GM23338 (cell line): ENCODE results near the gene MEF2D. TPM values are rescaled to one million over a fixed set of nuclear protein-coding genes. Genes with fewer than 3 reads are reported as not detected.

Experiments
- ATAC-seq: fragments of 200-7000 bp; cut with Tn5 transposase; 3 replicates; pipeline ENCODE4 v1.9.1; 2020
- DNase-seq: peaks from one replicate; pipeline ENCODE4 v3.0.0-alpha.2; 2015; ENCODE audit warnings: low spot score
- H2AFZ ChIP-seq: fragments of 200-600 bp; sonication (generic); 2 replicates; pipeline ENCODE4 v1.8.0; 2016; ENCODE audit warnings: antibody characterized with exemption, mild to moderate bottlenecking, moderate library complexity
- H3F3A ChIP-seq: fragments of 200-600 bp; sonication (generic); replicated peaks from 2 replicates; pipeline ENCODE4 v1.8.0; 2017; ENCODE audit warnings: antibody characterized with exemption, mixed run types, low read depth
- H3K27ac ChIP-seq: fragments of 200-600 bp; sonication (generic); 2 replicates; pipeline ENCODE4 v1.6.1; 2016; ENCODE audit warnings: low read depth
- H3K27me3 ChIP-seq: fragments of 200-600 bp; sonication (generic); 2 replicates; pipeline ENCODE4 v1.8.0; 2016; ENCODE audit warnings: mild to moderate bottlenecking, mixed run types, moderate library complexity; ENCODE audit not compliant: insufficient read depth
- H3K36me3 ChIP-seq: fragments of 200-600 bp; sonication (generic); 2 replicates; pipeline ENCODE4 v1.8.0; 2016; ENCODE audit warnings: mild to moderate bottlenecking; ENCODE audit not compliant: insufficient read depth
- H3K4me1 ChIP-seq: fragments of 200-600 bp; sonication (generic); 2 replicates; pipeline ENCODE4 v1.8.0; 2016; ENCODE audit warnings: mild to moderate bottlenecking, moderate library complexity; ENCODE audit not compliant: insufficient read depth
- H3K4me2 ChIP-seq: fragments of 200-600 bp; sonication (generic); 2 replicates; pipeline ENCODE4 v1.7.1; 2017; ENCODE audit warnings: mixed run types
- H3K4me3 ChIP-seq: fragments of 200-600 bp; sonication (generic); 2 replicates; pipeline ENCODE4 v1.6.1; 2016; ENCODE audit warnings: mixed run types
- H3K79me2 ChIP-seq: fragments of 200-600 bp; sonication (generic); replicated peaks from 2 replicates; pipeline ENCODE4 v1.8.0; 2017; ENCODE audit warnings: mild to moderate bottlenecking; ENCODE audit not compliant: insufficient read depth
- H3K9me2 ChIP-seq: fragments of 200-600 bp; sonication (generic); 2 replicates; pipeline ENCODE4 v1.8.0; 2017; ENCODE audit not compliant: insufficient read depth
- H4K20me1 ChIP-seq: fragments of 200-600 bp; sonication (generic); replicated peaks from 2 replicates; pipeline ENCODE4 v1.8.0; 2017; ENCODE audit warnings: mild to moderate bottlenecking; ENCODE audit not compliant: insufficient read depth
- H3K27ac Mint-ChIP-seq: 2 replicates; pipeline ENCODE4 v1.8.0; 2020; ENCODE audit warnings: inconsistent platforms, mild to moderate bottlenecking, moderate library complexity, mixed read lengths
- H3K27me3 Mint-ChIP-seq: 3 replicates; pipeline ENCODE4 v1.8.0; 2022; ENCODE audit warnings: low read depth, mild to moderate bottlenecking, moderate library complexity, mixed read lengths, inconsistent platforms; ENCODE audit not compliant: insufficient read depth, poor library complexity
- H3K36me3 Mint-ChIP-seq: 3 replicates; pipeline ENCODE4 v1.8.0; 2021; ENCODE audit warnings: low read depth, mild to moderate bottlenecking, inconsistent platforms, moderate library complexity, mixed read lengths
- H3K4me1 Mint-ChIP-seq: 3 replicates; pipeline ENCODE4 v1.8.0; 2020; ENCODE audit warnings: mild to moderate bottlenecking, inconsistent platforms, mixed read lengths
- H3K4me3 Mint-ChIP-seq: 3 replicates; pipeline ENCODE4 v1.8.0; 2021; ENCODE audit warnings: moderate library complexity, mild to moderate bottlenecking, inconsistent platforms, mixed read lengths
- H3K9me3 Mint-ChIP-seq: 3 replicates; pipeline ENCODE4 v1.8.0; 2020; ENCODE audit warnings: moderate library complexity, mild to moderate bottlenecking, inconsistent platforms, mixed read lengths
- EZH2 ChIP-seq: fragments of 200-600 bp; sonication (generic); IDR thresholded peaks from one replicate; pipeline ENCODE4 v1.8.0; 2017; ENCODE audit warnings: antibody characterized with exemption, mild to moderate bottlenecking, low read depth; ENCODE audit not compliant: unreplicated experiment
- EZH2phosphoT487 ChIP-seq: fragments of 200-600 bp; sonication (generic); IDR thresholded peaks from one replicate; pipeline ENCODE4 v1.8.1; 2018; ENCODE audit warnings: antibody characterized with exemption; ENCODE audit not compliant: unreplicated experiment
- POLR2AphosphoS5 ChIP-seq: IDR thresholded peaks from 2 replicates; pipeline ENCODE4 v1.6.1; 2016; ENCODE audit warnings: antibody characterized with exemption, low read depth
- STAT1 ChIP-seq: IDR thresholded peaks from one replicate; pipeline ENCODE4 v1.6.1; 2016; ENCODE audit warnings: antibody characterized with exemption; ENCODE audit not compliant: unreplicated experiment
- ZNF331 ChIP-seq: fragments of 250-450 bp; sonication (Bioruptor Pico); IDR thresholded peaks from 2 replicates; pipeline ENCODE4 v1.5.0; 2020; ENCODE audit warnings: low read depth, mild to moderate bottlenecking, moderate library complexity
- polyA plus RNA-seq: library from polyadenylated mRNA; unstranded; fragments of >200 nt; fragmentation: Nextera tagmentation; extraction: Ambion mirVana; gene quantifications from 2 replicates; pipeline ENCODE4 v1.2.1, GENCODE V29; 2016
- total RNA-seq: library from RNA; depleted of rRNA; stranded (reverse); fragments of >200 nt; shearing (Covaris generic); gene quantifications from 2 replicates; pipeline ENCODE4 v1.2.3, GENCODE V29; 2014
- TF ChIP-seq, protein P1 (sequence below): IDR thresholded peaks from 2 replicates; pipeline ENCODE4 v1.6.1; 2016; ENCODE audit warnings: antibody characterized with exemption
- TF ChIP-seq, protein P2 (sequence below), 2 experiments: fragments of 200-600 bp in 1 of 2; sonication (generic) in 1 of 2; conservative IDR thresholded peaks; 2 replicates each; pipeline versions ENCODE4 v1.5.1 to v1.6.1; 2016 to 2017; ENCODE audit warnings: antibody characterized with exemption in 2 of 2, low read depth in 2 of 2, mild to moderate bottlenecking in 2 of 2, moderate library complexity in 1 of 2
- TF ChIP-seq, protein P3 (sequence below): fragments of 250-450 bp; sonication (Bioruptor Pico); IDR thresholded peaks from 2 replicates; pipeline ENCODE4 v1.5.0; 2020; ENCODE audit warnings: mild to moderate bottlenecking, moderate library complexity

Gene MEF2D
- total and polyA plus RNA-seq, 2 experiments from 2014 or later: 10.6 to 15.5 TPM

DNA sequence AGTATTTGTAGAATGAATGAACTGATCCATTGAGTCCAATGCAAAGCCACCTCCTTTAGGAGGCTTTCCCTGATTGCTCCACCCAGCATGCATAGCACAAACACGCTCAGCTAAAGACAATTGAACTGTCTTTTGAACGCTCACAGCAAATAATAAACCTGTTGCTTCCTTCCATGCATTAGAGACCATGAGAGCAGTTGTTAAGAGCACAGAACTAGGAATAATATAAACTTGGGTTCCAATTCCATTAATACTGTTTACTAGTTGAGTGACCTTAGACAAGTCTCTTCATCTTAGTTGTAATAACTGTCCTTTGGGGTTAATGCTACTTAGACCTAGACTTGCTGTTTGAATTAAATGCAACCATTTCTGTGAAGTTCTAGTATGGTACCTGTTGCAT lies 5.9 kb upstream of the MEF2D start:
- Mint-ChIP-seq H3K27ac (no peak overlapping the region), H3K4me1 (peaks cover 60% of the 10 kb centered on the region), H3K36me3 (no peaks in the 10 kb centered on the region), H3K4me3 (no peak overlapping the region), H3K9me3 (peaks cover 5% of the 10 kb centered on the region; the same call in 1 of the 3 replicates), H3K27me3 (peaks cover 29% of the 10 kb centered on the region)
- TF ChIP-seq EZH2 (no peak), STAT1 (no peak), ZNF331 (CRISPR knock-in tag) (no peak), EZH2phosphoT487 (no peak), POLR2AphosphoS5 (no peak)
- TF ChIP-seq, protein P1, sequence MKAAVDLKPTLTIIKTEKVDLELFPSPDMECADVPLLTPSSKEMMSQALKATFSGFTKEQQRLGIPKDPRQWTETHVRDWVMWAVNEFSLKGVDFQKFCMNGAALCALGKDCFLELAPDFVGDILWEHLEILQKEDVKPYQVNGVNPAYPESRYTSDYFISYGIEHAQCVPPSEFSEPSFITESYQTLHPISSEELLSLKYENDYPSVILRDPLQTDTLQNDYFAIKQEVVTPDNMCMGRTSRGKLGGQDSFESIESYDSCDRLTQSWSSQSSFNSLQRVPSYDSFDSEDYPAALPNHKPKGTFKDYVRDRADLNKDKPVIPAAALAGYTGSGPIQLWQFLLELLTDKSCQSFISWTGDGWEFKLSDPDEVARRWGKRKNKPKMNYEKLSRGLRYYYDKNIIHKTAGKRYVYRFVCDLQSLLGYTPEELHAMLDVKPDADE: no peak
- TF ChIP-seq, protein P2, sequence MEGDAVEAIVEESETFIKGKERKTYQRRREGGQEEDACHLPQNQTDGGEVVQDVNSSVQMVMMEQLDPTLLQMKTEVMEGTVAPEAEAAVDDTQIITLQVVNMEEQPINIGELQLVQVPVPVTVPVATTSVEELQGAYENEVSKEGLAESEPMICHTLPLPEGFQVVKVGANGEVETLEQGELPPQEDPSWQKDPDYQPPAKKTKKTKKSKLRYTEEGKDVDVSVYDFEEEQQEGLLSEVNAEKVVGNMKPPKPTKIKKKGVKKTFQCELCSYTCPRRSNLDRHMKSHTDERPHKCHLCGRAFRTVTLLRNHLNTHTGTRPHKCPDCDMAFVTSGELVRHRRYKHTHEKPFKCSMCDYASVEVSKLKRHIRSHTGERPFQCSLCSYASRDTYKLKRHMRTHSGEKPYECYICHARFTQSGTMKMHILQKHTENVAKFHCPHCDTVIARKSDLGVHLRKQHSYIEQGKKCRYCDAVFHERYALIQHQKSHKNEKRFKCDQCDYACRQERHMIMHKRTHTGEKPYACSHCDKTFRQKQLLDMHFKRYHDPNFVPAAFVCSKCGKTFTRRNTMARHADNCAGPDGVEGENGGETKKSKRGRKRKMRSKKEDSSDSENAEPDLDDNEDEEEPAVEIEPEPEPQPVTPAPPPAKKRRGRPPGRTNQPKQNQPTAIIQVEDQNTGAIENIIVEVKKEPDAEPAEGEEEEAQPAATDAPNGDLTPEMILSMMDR (conservative IDR thresholded peaks at IDR 0.05; ENCODE audit: low read depth in 2 of 2): no peak
- TF ChIP-seq, protein P3, sequence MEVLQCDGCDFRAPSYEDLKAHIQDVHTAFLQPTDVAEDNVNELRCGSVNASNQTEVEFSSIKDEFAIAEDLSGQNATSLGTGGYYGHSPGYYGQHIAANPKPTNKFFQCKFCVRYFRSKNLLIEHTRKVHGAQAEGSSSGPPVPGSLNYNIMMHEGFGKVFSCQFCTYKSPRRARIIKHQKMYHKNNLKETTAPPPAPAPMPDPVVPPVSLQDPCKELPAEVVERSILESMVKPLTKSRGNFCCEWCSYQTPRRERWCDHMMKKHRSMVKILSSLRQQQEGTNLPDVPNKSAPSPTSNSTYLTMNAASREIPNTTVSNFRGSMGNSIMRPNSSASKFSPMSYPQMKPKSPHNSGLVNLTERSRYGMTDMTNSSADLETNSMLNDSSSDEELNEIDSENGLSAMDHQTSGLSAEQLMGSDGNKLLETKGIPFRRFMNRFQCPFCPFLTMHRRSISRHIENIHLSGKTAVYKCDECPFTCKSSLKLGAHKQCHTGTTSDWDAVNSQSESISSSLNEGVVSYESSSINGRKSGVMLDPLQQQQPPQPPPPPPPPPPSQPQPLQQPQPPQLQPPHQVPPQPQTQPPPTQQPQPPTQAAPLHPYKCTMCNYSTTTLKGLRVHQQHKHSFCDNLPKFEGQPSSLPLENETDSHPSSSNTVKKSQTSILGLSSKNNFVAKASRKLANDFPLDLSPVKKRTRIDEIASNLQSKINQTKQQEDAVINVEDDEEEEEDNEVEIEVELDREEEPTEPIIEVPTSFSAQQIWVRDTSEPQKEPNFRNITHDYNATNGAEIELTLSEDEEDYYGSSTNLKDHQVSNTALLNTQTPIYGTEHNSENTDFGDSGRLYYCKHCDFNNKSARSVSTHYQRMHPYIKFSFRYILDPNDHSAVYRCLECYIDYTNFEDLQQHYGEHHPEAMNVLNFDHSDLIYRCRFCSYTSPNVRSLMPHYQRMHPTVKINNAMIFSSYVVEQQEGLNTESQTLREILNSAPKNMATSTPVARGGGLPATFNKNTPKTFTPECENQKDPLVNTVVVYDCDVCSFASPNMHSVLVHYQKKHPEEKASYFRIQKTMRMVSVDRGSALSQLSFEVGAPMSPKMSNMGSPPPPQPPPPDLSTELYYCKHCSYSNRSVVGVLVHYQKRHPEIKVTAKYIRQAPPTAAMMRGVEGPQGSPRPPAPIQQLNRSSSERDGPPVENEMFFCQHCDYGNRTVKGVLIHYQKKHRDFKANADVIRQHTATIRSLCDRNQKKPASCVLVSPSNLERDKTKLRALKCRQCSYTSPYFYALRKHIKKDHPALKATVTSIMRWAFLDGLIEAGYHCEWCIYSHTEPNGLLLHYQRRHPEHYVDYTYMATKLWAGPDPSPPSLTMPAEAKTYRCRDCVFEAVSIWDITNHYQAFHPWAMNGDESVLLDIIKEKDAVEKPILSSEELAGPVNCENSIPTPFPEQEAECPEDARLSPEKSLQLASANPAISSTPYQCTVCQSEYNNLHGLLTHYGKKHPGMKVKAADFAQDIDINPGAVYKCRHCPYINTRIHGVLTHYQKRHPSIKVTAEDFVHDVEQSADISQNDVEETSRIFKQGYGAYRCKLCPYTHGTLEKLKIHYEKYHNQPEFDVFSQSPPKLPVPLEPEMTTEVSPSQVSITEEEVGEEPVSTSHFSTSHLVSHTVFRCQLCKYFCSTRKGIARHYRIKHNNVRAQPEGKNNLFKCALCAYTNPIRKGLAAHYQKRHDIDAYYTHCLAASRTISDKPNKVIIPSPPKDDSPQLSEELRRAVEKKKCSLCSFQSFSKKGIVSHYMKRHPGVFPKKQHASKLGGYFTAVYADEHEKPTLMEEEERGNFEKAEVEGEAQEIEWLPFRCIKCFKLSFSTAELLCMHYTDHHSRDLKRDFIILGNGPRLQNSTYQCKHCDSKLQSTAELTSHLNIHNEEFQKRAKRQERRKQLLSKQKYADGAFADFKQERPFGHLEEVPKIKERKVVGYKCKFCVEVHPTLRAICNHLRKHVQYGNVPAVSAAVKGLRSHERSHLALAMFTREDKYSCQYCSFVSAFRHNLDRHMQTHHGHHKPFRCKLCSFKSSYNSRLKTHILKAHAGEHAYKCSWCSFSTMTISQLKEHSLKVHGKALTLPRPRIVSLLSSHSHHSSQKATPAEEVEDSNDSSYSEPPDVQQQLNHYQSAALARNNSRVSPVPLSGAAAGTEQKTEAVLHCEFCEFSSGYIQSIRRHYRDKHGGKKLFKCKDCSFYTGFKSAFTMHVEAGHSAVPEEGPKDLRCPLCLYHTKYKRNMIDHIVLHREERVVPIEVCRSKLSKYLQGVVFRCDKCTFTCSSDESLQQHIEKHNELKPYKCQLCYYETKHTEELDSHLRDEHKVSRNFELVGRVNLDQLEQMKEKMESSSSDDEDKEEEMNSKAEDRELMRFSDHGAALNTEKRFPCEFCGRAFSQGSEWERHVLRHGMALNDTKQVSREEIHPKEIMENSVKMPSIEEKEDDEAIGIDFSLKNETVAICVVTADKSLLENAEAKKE (CRISPR knock-in tag): no peak
- no peak for ATAC-seq
- peaks cover 10% of the 10 kb centered on the region; the same call in 1 of the 2 replicates for H3F3A ChIP-seq
- no peak overlapping the region for H3K4me2 ChIP-seq
- no peaks in the 10 kb centered on the region for H3K27me3 ChIP-seq
- H3K4me1 ChIP-seq: peaks cover 27% of the 10 kb centered on the region
- H4K20me1 ChIP-seq: no peaks in the 10 kb centered on the region
- no peak overlapping the region for H2AFZ ChIP-seq
- no peaks in the 10 kb centered on the region for H3K79me2 ChIP-seq
- H3K36me3 ChIP-seq: no peaks in the 10 kb centered on the region
- no peak overlapping the region for H3K27ac ChIP-seq
- H3K4me3 ChIP-seq: no peak overlapping the region
- H3K9me2 ChIP-seq: no peaks in the 10 kb centered on the region; the same call in 1 of the 2 replicates
- DNase-seq: no peak
